ENCODE measurements around the gene CYB561D1. TPM values are rescaled to one million over a fixed set of nuclear protein-coding genes. Genes with fewer than 3 reads are reported as not detected.
A peak's percentile ranks its signal among the peaks of the same experiment; 100 is the strongest.

CYB561D1 gene
- total and polyA plus RNA-seq, 2 of the 13 experiments (the other 11 are each of a cell fraction or from before 2014, with no cell fraction given) = 3.9 to 4.1 TPM

DNA sequence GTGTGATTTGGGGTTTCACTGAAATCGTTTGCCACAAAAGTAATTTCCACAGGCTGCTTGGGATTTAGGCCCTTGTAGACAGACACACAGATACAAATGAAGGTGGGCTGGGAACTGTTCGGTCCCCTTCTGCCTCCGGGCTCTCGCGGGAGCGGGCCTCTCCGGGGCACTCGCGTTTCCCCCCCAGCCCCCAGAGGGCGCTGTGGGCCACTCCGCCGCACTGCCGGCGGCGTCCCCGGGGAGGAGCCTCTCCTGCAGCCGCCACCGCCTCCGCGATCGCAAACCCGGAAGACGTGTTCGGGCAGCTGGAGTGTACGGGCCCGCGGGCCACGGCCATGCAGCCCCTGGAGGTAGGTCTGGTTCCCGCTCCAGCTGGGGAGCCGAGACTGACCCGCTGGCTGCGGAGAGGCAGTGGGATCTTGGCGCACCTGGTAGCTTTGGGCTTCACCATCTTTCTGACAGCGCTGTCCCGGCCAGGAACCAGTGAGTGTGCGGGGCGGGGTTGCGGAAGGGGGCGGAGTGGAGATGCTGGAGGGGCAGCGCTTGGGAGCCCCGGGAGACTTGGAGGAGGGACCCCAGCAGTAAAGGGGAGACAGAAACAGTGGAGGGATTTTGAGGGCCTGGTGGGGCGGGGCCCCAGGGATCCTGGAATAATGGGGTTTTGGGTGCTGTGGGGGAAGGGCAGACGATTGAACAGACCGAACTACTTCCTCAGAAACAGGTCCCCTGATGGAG, at the start of gene CYB561D1 (continued):
- TF ChIP-seq DNMT1 (CRISPR knock-in tag; IDR thresholded peaks at IDR 0.05) = 0 out of 2 replicates have a peak, but pooled peaks have one; percentile 42
- TF ChIP-seq ZSCAN9 (CRISPR knock-in tag; IDR thresholded peaks at IDR 0.05; ENCODE audit: borderline replicate concordance) = peak; percentile 68; the same call in 1 of the 2 replicates
- TF ChIP-seq MAF1 (CRISPR knock-in tag; IDR thresholded peaks at IDR 0.05; ENCODE audit: borderline replicate concordance) = peak; percentile 76; the same call in 1 of the 2 replicates
- peak; percentile 58 for TF ChIP-seq HNRNPK (IDR thresholded peaks at IDR 0.05; ENCODE audit: low read depth, low read length, poor library complexity, severe bottlenecking)
- TF ChIP-seq, protein P1, sequence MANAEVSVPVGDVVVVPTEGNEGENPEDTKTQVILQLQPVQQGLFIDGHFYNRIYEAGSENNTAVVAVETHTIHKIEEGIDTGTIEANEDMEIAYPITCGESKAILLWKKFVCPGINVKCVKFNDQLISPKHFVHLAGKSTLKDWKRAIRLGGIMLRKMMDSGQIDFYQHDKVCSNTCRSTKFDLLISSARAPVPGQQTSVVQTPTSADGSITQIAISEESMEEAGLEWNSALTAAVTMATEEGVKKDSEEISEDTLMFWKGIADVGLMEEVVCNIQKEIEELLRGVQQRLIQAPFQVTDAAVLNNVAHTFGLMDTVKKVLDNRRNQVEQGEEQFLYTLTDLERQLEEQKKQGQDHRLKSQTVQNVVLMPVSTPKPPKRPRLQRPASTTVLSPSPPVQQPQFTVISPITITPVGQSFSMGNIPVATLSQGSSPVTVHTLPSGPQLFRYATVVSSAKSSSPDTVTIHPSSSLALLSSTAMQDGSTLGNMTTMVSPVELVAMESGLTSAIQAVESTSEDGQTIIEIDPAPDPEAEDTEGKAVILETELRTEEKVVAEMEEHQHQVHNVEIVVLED (CRISPR knock-in tag; IDR thresholded peaks at IDR 0.05; ENCODE audit: borderline replicate concordance) = peak; percentile 88
- peak; percentile 80; the same call in 1 of the 2 replicates for TF ChIP-seq REPIN1 (CRISPR knock-in tag; IDR thresholded peaks at IDR 0.05; ENCODE audit: borderline replicate concordance, low read depth)
- no peak for TF ChIP-seq ZFP1 (CRISPR knock-in tag; IDR thresholded peaks at IDR 0.05)
- TF ChIP-seq SP2 (CRISPR knock-in tag; IDR thresholded peaks at IDR 0.05) = no peak
- TF ChIP-seq ZNF317 (CRISPR knock-in tag; IDR thresholded peaks at IDR 0.05) = peak; percentile 77
- TF ChIP-seq, protein P2, sequence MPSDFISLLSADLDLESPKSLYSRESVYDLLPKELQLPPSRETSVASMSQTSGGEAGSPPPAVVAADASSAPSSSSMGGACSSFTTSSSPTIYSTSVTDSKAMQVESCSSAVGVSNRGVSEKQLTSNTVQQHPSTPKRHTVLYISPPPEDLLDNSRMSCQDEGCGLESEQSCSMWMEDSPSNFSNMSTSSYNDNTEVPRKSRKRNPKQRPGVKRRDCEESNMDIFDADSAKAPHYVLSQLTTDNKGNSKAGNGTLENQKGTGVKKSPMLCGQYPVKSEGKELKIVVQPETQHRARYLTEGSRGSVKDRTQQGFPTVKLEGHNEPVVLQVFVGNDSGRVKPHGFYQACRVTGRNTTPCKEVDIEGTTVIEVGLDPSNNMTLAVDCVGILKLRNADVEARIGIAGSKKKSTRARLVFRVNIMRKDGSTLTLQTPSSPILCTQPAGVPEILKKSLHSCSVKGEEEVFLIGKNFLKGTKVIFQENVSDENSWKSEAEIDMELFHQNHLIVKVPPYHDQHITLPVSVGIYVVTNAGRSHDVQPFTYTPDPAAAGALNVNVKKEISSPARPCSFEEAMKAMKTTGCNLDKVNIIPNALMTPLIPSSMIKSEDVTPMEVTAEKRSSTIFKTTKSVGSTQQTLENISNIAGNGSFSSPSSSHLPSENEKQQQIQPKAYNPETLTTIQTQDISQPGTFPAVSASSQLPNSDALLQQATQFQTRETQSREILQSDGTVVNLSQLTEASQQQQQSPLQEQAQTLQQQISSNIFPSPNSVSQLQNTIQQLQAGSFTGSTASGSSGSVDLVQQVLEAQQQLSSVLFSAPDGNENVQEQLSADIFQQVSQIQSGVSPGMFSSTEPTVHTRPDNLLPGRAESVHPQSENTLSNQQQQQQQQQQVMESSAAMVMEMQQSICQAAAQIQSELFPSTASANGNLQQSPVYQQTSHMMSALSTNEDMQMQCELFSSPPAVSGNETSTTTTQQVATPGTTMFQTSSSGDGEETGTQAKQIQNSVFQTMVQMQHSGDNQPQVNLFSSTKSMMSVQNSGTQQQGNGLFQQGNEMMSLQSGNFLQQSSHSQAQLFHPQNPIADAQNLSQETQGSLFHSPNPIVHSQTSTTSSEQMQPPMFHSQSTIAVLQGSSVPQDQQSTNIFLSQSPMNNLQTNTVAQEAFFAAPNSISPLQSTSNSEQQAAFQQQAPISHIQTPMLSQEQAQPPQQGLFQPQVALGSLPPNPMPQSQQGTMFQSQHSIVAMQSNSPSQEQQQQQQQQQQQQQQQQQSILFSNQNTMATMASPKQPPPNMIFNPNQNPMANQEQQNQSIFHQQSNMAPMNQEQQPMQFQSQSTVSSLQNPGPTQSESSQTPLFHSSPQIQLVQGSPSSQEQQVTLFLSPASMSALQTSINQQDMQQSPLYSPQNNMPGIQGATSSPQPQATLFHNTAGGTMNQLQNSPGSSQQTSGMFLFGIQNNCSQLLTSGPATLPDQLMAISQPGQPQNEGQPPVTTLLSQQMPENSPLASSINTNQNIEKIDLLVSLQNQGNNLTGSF (CRISPR knock-in tag; IDR thresholded peaks at IDR 0.05) = peak; percentile 62; the same call in 1 of the 2 replicates
- TF ChIP-seq ZNF766 (CRISPR knock-in tag; IDR thresholded peaks at IDR 0.05; ENCODE audit: borderline replicate concordance) = no peak
- TF ChIP-seq, protein P3, sequence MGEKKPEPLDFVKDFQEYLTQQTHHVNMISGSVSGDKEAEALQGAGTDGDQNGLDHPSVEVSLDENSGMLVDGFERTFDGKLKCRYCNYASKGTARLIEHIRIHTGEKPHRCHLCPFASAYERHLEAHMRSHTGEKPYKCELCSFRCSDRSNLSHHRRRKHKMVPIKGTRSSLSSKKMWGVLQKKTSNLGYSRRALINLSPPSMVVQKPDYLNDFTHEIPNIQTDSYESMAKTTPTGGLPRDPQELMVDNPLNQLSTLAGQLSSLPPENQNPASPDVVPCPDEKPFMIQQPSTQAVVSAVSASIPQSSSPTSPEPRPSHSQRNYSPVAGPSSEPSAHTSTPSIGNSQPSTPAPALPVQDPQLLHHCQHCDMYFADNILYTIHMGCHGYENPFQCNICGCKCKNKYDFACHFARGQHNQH (CRISPR knock-in tag; IDR thresholded peaks at IDR 0.05) = peak; percentile 51; the same call in 1 of the 2 replicates
- peak; percentile 69; the same call in 1 of the 2 replicates for TF ChIP-seq NFKB2 (CRISPR knock-in tag; IDR thresholded peaks at IDR 0.05; ENCODE audit: borderline replicate concordance)
- peak; percentile 91 for TF ChIP-seq ELF3 (CRISPR knock-in tag; IDR thresholded peaks at IDR 0.05)
- TF ChIP-seq MTA1 (CRISPR knock-in tag; IDR thresholded peaks at IDR 0.05; ENCODE audit: borderline replicate concordance) = peak; percentile 66; the same call in 1 of the 2 replicates
- TF ChIP-seq, protein P4, sequence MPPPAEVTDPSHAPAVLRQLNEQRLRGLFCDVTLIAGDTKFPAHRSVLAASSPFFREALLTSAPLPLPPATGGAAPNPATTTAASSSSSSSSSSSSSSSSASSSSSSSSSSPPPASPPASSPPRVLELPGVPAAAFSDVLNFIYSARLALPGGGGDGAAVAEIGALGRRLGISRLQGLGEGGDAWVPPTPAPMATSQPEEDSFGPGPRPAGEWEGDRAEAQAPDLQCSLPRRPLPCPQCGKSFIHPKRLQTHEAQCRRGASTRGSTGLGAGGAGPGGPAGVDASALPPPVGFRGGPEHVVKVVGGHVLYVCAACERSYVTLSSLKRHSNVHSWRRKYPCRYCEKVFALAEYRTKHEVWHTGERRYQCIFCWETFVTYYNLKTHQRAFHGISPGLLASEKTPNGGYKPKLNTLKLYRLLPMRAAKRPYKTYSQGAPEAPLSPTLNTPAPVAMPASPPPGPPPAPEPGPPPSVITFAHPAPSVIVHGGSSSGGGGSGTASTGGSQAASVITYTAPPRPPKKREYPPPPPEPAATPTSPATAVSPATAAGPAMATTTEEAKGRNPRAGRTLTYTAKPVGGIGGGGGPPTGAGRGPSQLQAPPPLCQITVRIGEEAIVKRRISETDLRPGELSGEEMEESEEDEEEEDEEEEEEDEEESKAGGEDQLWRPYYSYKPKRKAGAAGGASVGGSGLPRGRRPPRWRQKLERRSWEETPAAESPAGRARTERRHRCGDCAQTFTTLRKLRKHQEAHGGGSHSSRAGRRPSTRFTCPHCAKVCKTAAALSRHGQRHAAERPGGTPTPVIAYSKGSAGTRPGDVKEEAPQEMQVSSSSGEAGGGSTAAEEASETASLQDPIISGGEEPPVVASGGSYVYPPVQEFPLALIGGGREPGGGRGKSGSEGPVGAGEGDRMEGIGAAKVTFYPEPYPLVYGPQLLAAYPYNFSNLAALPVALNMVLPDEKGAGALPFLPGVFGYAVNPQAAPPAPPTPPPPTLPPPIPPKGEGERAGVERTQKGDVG (CRISPR knock-in tag; IDR thresholded peaks at IDR 0.05; ENCODE audit: borderline replicate concordance) = no peak
- TF ChIP-seq TGIF2 (CRISPR knock-in tag; IDR thresholded peaks at IDR 0.05) = peak; percentile 63; the same call in 1 of the 2 replicates
